K562 (cell line): Measurements from ENCODE around the gene NR1H2. TPM values are rescaled to one million over a fixed set of nuclear protein-coding genes. Genes with fewer than 3 reads are reported as not detected.

Experiments
- CBX2 ChIP-seq: fragments of 200-600 bp; sonication (generic); IDR thresholded peaks from one replicate; pipeline ENCODE4 v1.6.1; 2012; ENCODE audit warnings: mild to moderate bottlenecking, low read length, inconsistent platforms; ENCODE audit not compliant: insufficient read depth, poor library complexity, severe bottlenecking
- E4F1 ChIP-seq: fragments of 250-450 bp; sonication (Bioruptor Pico); IDR thresholded peaks from 2 replicates; pipeline ENCODE4 v1.5.0; 2021; ENCODE audit warnings: mild to moderate bottlenecking, borderline replicate concordance
- ELF1 ChIP-seq: fragments of 200-800 bp; sonication (Bioruptor generic); IDR thresholded peaks from 2 replicates; pipeline ENCODE4 v1.6.1; 2016; ENCODE audit warnings: missing genetic modification characterization, missing compliant biosample characterization
- ESRRA ChIP-seq: fragments of 450-650 bp; IDR thresholded peaks from 2 replicates; pipeline ENCODE4 v1.6.1; 2014; ENCODE audit warnings: low read depth, mild to moderate bottlenecking, moderate library complexity, borderline replicate concordance
- FOSL1 ChIP-seq: fragments of 200-800 bp; sonication (Bioruptor generic); conservative IDR thresholded peaks from 2 replicates; pipeline ENCODE4 v1.6.1; 2016; ENCODE audit warnings: missing genetic modification characterization, missing compliant biosample characterization
- FOXA1 ChIP-seq: fragments of 450-650 bp; IDR thresholded peaks from 2 replicates; pipeline ENCODE4 v1.6.1; 2016; ENCODE audit warnings: mild to moderate bottlenecking, borderline replicate concordance
- PRPF4 ChIP-seq: fragments of 200-400 bp; formaldehyde crosslinking; IDR thresholded peaks from one replicate; pipeline ENCODE4 v1.6.1; 2017; ENCODE audit warnings: low read length, low read depth, mild to moderate bottlenecking; ENCODE audit not compliant: insufficient read depth, poor library complexity, severe bottlenecking
- REST ChIP-seq, 2 experiments: fragments of 450-650 bp; formaldehyde crosslinking in 1 of 2; IDR thresholded peaks; 2 replicates each; pipeline versions ENCODE4 v1.4.0 to v1.6.1; 2014 to 2020; ENCODE audit warnings: mild to moderate bottlenecking in 2 of 2, borderline replicate concordance in 1 of 2, low read depth in 1 of 2
- SRF ChIP-seq, 2 experiments: fragments of 250-450, 450-650 bp in 1 of 2; sonication (Bioruptor Pico) in 1 of 2; sonication (generic) in 1 of 2; formaldehyde crosslinking; IDR thresholded peaks; 2 replicates each; pipeline versions ENCODE4 v1.5.0 to v1.5.1; 2020 to 2022; ENCODE audit warnings: mild to moderate bottlenecking in 1 of 2, missing genetic modification reagents in 1 of 2
- ZKSCAN3 ChIP-seq: fragments of 250-450 bp; sonication (Bioruptor Pico); IDR thresholded peaks from 2 replicates; pipeline ENCODE4 v1.4.0; 2020
- ZNF445 ChIP-seq: fragments of 250-450 bp; sonication (Bioruptor Pico); IDR thresholded peaks from 2 replicates; pipeline ENCODE4 v1.4.0; 2020; ENCODE audit warnings: low read depth, mild to moderate bottlenecking, moderate library complexity
- ZNF740 ChIP-seq, 3 experiments: fragments of 200-800 bp in 1 of 3; sonication (Bioruptor generic) in 1 of 3; sonication (generic) in 1 of 3; formaldehyde crosslinking in 1 of 3; IDR thresholded peaks; 2 replicates each; pipeline versions ENCODE4 v1.6.1 to v1.8.0; 2016 to 2022; ENCODE audit warnings: mild to moderate bottlenecking in 2 of 3, missing compliant biosample characterization in 2 of 3, missing genetic modification characterization in 2 of 3, missing genetic modification reagents in 1 of 3
- ZSCAN29 ChIP-seq: fragments of 450-650 bp; IDR thresholded peaks from 2 replicates; pipeline ENCODE4 v1.6.1; 2017
- polyA plus RNA-seq, 8 experiments: library from polyadenylated mRNA; depleted of rRNA in 4 of 8; stranded (reverse) in 5 of 8; unstranded in 3 of 8; fragments of >200 nt; fragmentation: Nextera tagmentation in 2 of 8; fragmentation: Illumina TruSeq in 1 of 8; extraction: Ambion mirVana in 2 of 8; extraction: Trizol in 1 of 8; gene quantifications; 2 replicates each; pipeline versions ENCODE4 v1.2.1 to v1.2.3, GENCODE V29; 2011 to 2014; ENCODE audit warnings: inconsistent platforms in 1 of 8, missing spikeins in 1 of 8
- total RNA-seq, 7 experiments: library from RNA; depleted of rRNA in 6 of 7; stranded (reverse); fragments of >200 nt in 6 of 7; fragmentation: Illumina TruSeq in 2 of 7; extraction: Trizol in 2 of 7; gene quantifications; 2 replicates each; pipeline versions ENCODE4 v1.2.1 to v1.2.3, GENCODE V29; 2011 to 2021; ENCODE audit warnings: low replicate concordance in 1 of 7

NR1H2 gene
- total and polyA plus RNA-seq, 9 of the 15 experiments (the other 6 are each of a cell fraction or from before 2014, with no cell fraction given): 0.11 to 73.8 (median 24.0) TPM

GRCh38 chr19:50361290-50362029 is 14.8 kb upstream of the NR1H2 start (continued):
- TF ChIP-seq REST (IDR thresholded peaks at IDR 0.05; ENCODE audit: borderline replicate concordance) (no peak), REST (CRISPR knock-in tag; IDR thresholded peaks at IDR 0.05; ENCODE audit: low read depth) (no peak), E4F1 (CRISPR knock-in tag) (no peak), ESRRA (peak; percentile 87), FOXA1 (no peak), SRF (CRISPR knock-in tag; IDR thresholded peaks at IDR 0.05) (peak in 1 of 2 experiments; percentile 28; a peak in 1 of 4 replicates), FOSL1 (peak; percentile 32), ELF1 (no peak), CBX2 (no peak), ZNF445 (CRISPR knock-in tag) (no peak), ZSCAN29 (no peak), ZKSCAN3 (CRISPR knock-in tag) (no peak), ZNF740 (CRISPR knock-in tag; IDR thresholded peaks at IDR 0.05) (no peak), ZNF740 (tag; IDR thresholded peaks at IDR 0.05) (no peak), PRPF4 (no peak)
